ENCODE results near the gene FRAT1. TPM values are rescaled to one million over a fixed set of nuclear protein-coding genes. Genes with fewer than 3 reads are reported as not detected.
"Not testable (repeated sequence)": the region's sequence is repeated elsewhere in the genome, so short reads cannot be mapped to it uniquely, and the experiment has no call there.

FRAT1 gene
- total and polyA plus RNA-seq, 2 donors (not counting 3 experiments of a cell fraction or from before 2014, with no cell fraction given), result 2.2 to 3.2 TPM

- dilution Hi-C loops (cut with MboI; ENCODE audit: extremely low pct_ligation_motif_present, low sequenced_read_pairs) (no loop called here), intact Hi-C loops (cut with micrococcal nuclease) (no loop called here)
- H3K27me3 ChIP-seq (ENCODE audit: control insufficient read depth in 2 of 2, insufficient read depth in 2 of 2, low read length in 2 of 2), result no peaks in the 10 kb centered on the region
- H3K4me1 ChIP-seq (ENCODE audit: control insufficient read depth, extremely low read depth, insufficient read depth, low read length), result peaks cover 4% of the 10 kb centered on the region
- H3K27ac ChIP-seq (ENCODE audit: insufficient read depth, low read depth, low read length), result no peak overlapping the region
- no TSS peak for BruUV-seq (replicated peaks)
- peaks cover 12% of the 10 kb centered on the region for H3K79me2 ChIP-seq (ENCODE audit: control insufficient read depth, insufficient read depth, low read length)
- H2AFZ ChIP-seq (ENCODE audit: low read depth, low read length), result no peak overlapping the region
- no peak overlapping the region for H3K4me2 ChIP-seq (ENCODE audit: insufficient read depth, low read length)
- no peaks in the 10 kb centered on the region for H4K20me1 ChIP-seq (replicated peaks; ENCODE audit: control insufficient read depth, extremely low read depth, insufficient read depth, low read length)
- DNase-seq (ENCODE audit: low read depth, low spot score), result no peak
- H3K9me3 ChIP-seq (replicated peaks; ENCODE audit: control insufficient read depth, insufficient read depth, low read length), result no peaks in the 10 kb centered on the region
- H3K4me3 ChIP-seq (replicated peaks in 1 of 3; ENCODE audit: insufficient read depth in 1 of 3, low read depth in 1 of 3, low read length in 3 of 3), result no peak overlapping the region
- H3K36me3 ChIP-seq (ENCODE audit: control insufficient read depth in 2 of 2, extremely low read depth in 1 of 2, insufficient read depth in 2 of 2, low read length in 2 of 2), result no peaks in the 10 kb centered on the region
- POLR2A ChIA-PET, result no interaction called here
- no peak for FAIRE-seq
- CTCF ChIA-PET, result interaction anchor here (2.4 kb wide), 1 partner anchor 52 kb away, joined by 9 read pairs; no protein-coding TSS in a partner anchor
- no peaks in the 10 kb centered on the region for H3K9me1 ChIP-seq (replicated peaks; ENCODE audit: control insufficient read depth, extremely low read depth, insufficient read depth, low read length)
- H3K9ac ChIP-seq (replicated peaks; ENCODE audit: extremely low read depth, insufficient read depth, low read length), result no peak overlapping the region
- TF ChIP-seq EZH2 (IDR thresholded peaks at IDR 0.05; ENCODE audit: borderline replicate concordance, low read depth, low read length, severe bottlenecking), result no peak
- TF ChIP-seq POLR2AphosphoS5 (IDR thresholded peaks at IDR 0.05; ENCODE audit: insufficient read depth, low read depth, low read length), result no peak
- no peak for TF ChIP-seq GATA2 (IDR thresholded peaks at IDR 0.05; ENCODE audit: insufficient read depth, insufficient read length, low read depth, low read length)
- TF ChIP-seq FOS (IDR thresholded peaks at IDR 0.05; ENCODE audit: borderline replicate concordance, insufficient read depth, low read length), result no peak
- TF ChIP-seq CTCF (IDR thresholded peaks at IDR 0.05; ENCODE audit: extremely low read depth in 1 of 2, insufficient read depth in 1 of 2, low read depth in 1 of 2, low read length in 2 of 2), result no peak
- no peak for TF ChIP-seq POLR2A (IDR thresholded peaks at IDR 0.05; ENCODE audit: low read depth, low read length)
- no peak for TF ChIP-seq MAX (IDR thresholded peaks at IDR 0.05; ENCODE audit: insufficient read depth, insufficient read length)
- TF ChIP-seq MYC (IDR thresholded peaks at IDR 0.05; ENCODE audit: low read depth, low read length), result no peak
- TF ChIP-seq JUN (IDR thresholded peaks at IDR 0.05; ENCODE audit: borderline replicate concordance, insufficient read depth, insufficient read length, low read depth), result no peak
These were observed 38.3 kb upstream of the FRAT1 start for GRCh38 chr10:97280783-97281182.

- dilution Hi-C loops (cut with MboI; ENCODE audit: extremely low pct_ligation_motif_present, low sequenced_read_pairs); H3K9me1 ChIP-seq (replicated peaks; ENCODE audit: control insufficient read depth, extremely low read depth, insufficient read depth, low read length); BruUV-seq (replicated peaks); DNase-seq (ENCODE audit: low read depth, low spot score); H3K27me3 ChIP-seq (ENCODE audit: control insufficient read depth in 2 of 2, insufficient read depth in 2 of 2, low read length in 2 of 2); H3K4me1 ChIP-seq (ENCODE audit: control insufficient read depth, extremely low read depth, insufficient read depth, low read length); H3K9me3 ChIP-seq (replicated peaks; ENCODE audit: control insufficient read depth, insufficient read depth, low read length); POLR2A ChIA-PET; H3K4me3 ChIP-seq (replicated peaks in 1 of 3; ENCODE audit: insufficient read depth in 1 of 3, low read depth in 1 of 3, low read length in 3 of 3); FAIRE-seq; H3K9ac ChIP-seq (replicated peaks; ENCODE audit: extremely low read depth, insufficient read depth, low read length); H3K36me3 ChIP-seq (ENCODE audit: control insufficient read depth in 2 of 2, extremely low read depth in 1 of 2, insufficient read depth in 2 of 2, low read length in 2 of 2); H4K20me1 ChIP-seq (replicated peaks; ENCODE audit: control insufficient read depth, extremely low read depth, insufficient read depth, low read length); H2AFZ ChIP-seq (ENCODE audit: low read depth, low read length); intact Hi-C loops (cut with micrococcal nuclease); H3K4me2 ChIP-seq (ENCODE audit: insufficient read depth, low read length); H3K27ac ChIP-seq (ENCODE audit: insufficient read depth, low read depth, low read length): not testable (repeated sequence)
- peaks cover 18% of the 10 kb centered on the region for H3K79me2 ChIP-seq (ENCODE audit: control insufficient read depth, insufficient read depth, low read length)
- CTCF ChIA-PET, result interaction anchor here (3.8 kb wide), 1 partner anchor 12 kb away, joined by 15 read pairs; no protein-coding TSS in a partner anchor
These were observed 29.0 kb upstream of the FRAT1 start for GRCh38 chr10:97290076-97290475.

Measured in endothelial cell of umbilical vein (primary cell).